Sigmoid colon (tissue), 7 donors: ENCODE data around the gene MICAL1. TPM values are rescaled to one million over a fixed set of nuclear protein-coding genes. Genes with fewer than 3 reads are reported as not detected.
A peak's percentile ranks its signal among the peaks of the same experiment; 100 is the strongest.

Experiments
- DNase-seq: peaks from one replicate; pipeline ENCODE4 v3.0.0-alpha.2; 2019
- H3K27ac ChIP-seq, 4 donors: fragments of 200-600 bp; sonication (generic); one replicate each; pipeline ENCODE4 v1.5.1; 2016 to 2019; ENCODE audit warnings: mild to moderate bottlenecking in 1 of 4
- H3K27me3 ChIP-seq, 3 donors: fragments of 200-600 bp; sonication (generic); one replicate each; pipeline ENCODE4 v1.5.1; 2019; ENCODE audit warnings: mild to moderate bottlenecking in 1 of 3
- H3K36me3 ChIP-seq, 4 donors: fragments of 200-600 bp; sonication (generic); one replicate each; pipeline ENCODE4 v1.5.1; 2016 to 2019
- H3K4me1 ChIP-seq, 4 donors: fragments of 200-600 bp; sonication (generic); one replicate each; pipeline ENCODE4 v1.5.1; 2017 to 2019
- H3K4me3 ChIP-seq, 4 donors: fragments of 200-600 bp; sonication (generic); one replicate each; pipeline ENCODE4 v1.5.1; 2017 to 2019; ENCODE audit warnings: mild to moderate bottlenecking in 2 of 4, moderate library complexity in 1 of 4
- H3K9me3 ChIP-seq, 4 donors: fragments of 200-600 bp in 3 of 4; sonication (generic) in 3 of 4; one replicate each; pipeline versions ENCODE4 v1.5.1 to v1.6.1; 2013 to 2019
- CTCF ChIP-seq, 4 experiments: fragments of 450-650 bp in 3 of 4; fragments of 200-600 bp in 1 of 4; IDR thresholded peaks; one replicate each; pipeline ENCODE4 v1.5.1; 2016 to 2019; ENCODE audit warnings: antibody characterized with exemption in 4 of 4, mild to moderate bottlenecking in 3 of 4, moderate library complexity in 2 of 4
- EP300 ChIP-seq, 4 donors: sonication (generic); formaldehyde crosslinking; IDR thresholded peaks; one replicate each; pipeline ENCODE4 v1.6.1; 2017; ENCODE audit warnings: antibody characterized with exemption in 4 of 4
- POLR2A ChIP-seq, 2 donors: fragments of 450-650 bp; IDR thresholded peaks; one replicate each; pipeline ENCODE4 v1.6.1; 2016; ENCODE audit warnings: antibody characterized with exemption in 2 of 2, mild to moderate bottlenecking in 2 of 2, moderate library complexity in 2 of 2
- POLR2AphosphoS5 ChIP-seq, 4 donors: sonication (generic); formaldehyde crosslinking; IDR thresholded peaks; one replicate each; pipeline ENCODE4 v1.6.1; 2017; ENCODE audit warnings: antibody characterized with exemption in 4 of 4
- WGBS, 2 donors: extraction: QIAGEN DNeasy Blood & Tissue Kit; methylation state at CpG; one replicate each; pipeline ENCODE4 v1.1.7; 2013; 5-methylcytosine and 5-hydroxymethylcytosine counted together
- intact Hi-C: fragments of 100-400 bp; cut with DNase I; formaldehyde crosslinking; loops from one replicate; pipeline ENCODE4 v1.15.1; 2023
- polyA plus RNA-seq, 3 donors: library from polyadenylated mRNA; stranded (reverse); fragments of 200-250 nt; gene quantifications; one replicate each; pipeline ENCODE4 v1.2.3, GENCODE V29; 2013
- total RNA-seq, 4 donors: library from RNA; depleted of rRNA; stranded (reverse); fragments of >200 nt; gene quantifications; one replicate each; pipeline ENCODE4 v1.1.0, GENCODE V29; 2016
- donor health status: healthy with polysubstance abuse.
- donor health status: Bipolar disorder and iron deficiency.
- donor health status: healthy.

Gene MICAL1
- total and polyA plus RNA-seq, 7 donors = 7.8 to 71.3 (median 14.8) TPM

- intact Hi-C loops = loop anchor here (2.0 kb wide), 1 partner anchor 14 kb away; the partner anchor contains the start of gene MICAL1
Measured at GRCh38 chr6:109441069-109441816, 14.3 kb downstream of the MICAL1 start.

GRCh38 chr6:109440331-109441068, 15.1 kb downstream of the MICAL1 start, which contains the start of the genes PPIL6 and SMPD2:
Gene PPIL6, minus strand, starts transcription at chr6:109440628. Its CDS starts 38 bp downstream, at chr6:109440590.
Gene SMPD2, plus strand, starts transcription at chr6:109440724. Its CDS starts 398 bp downstream, at chr6:109441122.
- DNase-seq = peak; percentile 95
- intact Hi-C loops = loop anchor here (1.0 to 2.0 kb wide), 3 partner anchors 14 to 57 kb away; partner anchors contain the start of genes MICAL1 and ZBTB24
- Histone ChIP-seq H3K36me3 (peaks cover 0 to 19% (median 3%) of the 10 kb centered on the region in 4 donors), H3K4me3 (peak within 1 kb of the TSS; percentile 83 to 89 (median 86)), H3K4me1 (peaks cover 0 to 30% (median 22%) of the 10 kb centered on the region in 4 donors), H3K27me3 (no peaks in the 10 kb centered on the region), H3K27ac (peak within 1 kb of the TSS; percentile 82 to 90 (median 84)), H3K9me3 (no peaks in the 10 kb centered on the region)
- TF ChIP-seq POLR2AphosphoS5 (IDR thresholded peaks at IDR 0.05) = peak in 3 of 4 donors; percentile 12 to 59 (median 53)
- TF ChIP-seq CTCF (IDR thresholded peaks at IDR 0.05) = peak in 1 of 4 experiments; percentile 34
- TF ChIP-seq EP300 (IDR thresholded peaks at IDR 0.05) = no peak
- WGBS, 2 donors = 0% methylated on average over 102 of the region's 102 CpGs

More at GRCh38 chr6:109441069-109441816, 14.3 kb downstream of the MICAL1 start:
- TF ChIP-seq POLR2AphosphoS5 (IDR thresholded peaks at IDR 0.05) (no peak), EP300 (IDR thresholded peaks at IDR 0.05) (no peak), CTCF (IDR thresholded peaks at IDR 0.05) (peak in 1 of 4 experiments; percentile 21)
- Histone ChIP-seq H3K27me3 (no peaks in the 10 kb centered on the region), H3K4me1 (peaks cover 0 to 30% (median 22%) of the 10 kb centered on the region in 4 donors), H3K4me3 (peak overlapping the region; percentile 83 to 89 (median 86)), H3K9me3 (no peaks in the 10 kb centered on the region), H3K36me3 (peaks cover 0 to 19% (median 4%) of the 10 kb centered on the region in 4 donors), H3K27ac (peak overlapping the region; percentile 82 to 90 (median 84))
- peak; percentile 76 for DNase-seq
- 1% methylated on average over 31 of the region's 31 CpGs for WGBS, 2 donors

- intact Hi-C loops = no loop called here
- Histone ChIP-seq H3K27ac (no peak overlapping the region), H3K36me3 (no peaks in the 10 kb centered on the region), H3K9me3 (no peaks in the 10 kb centered on the region), H3K27me3 (no peaks in the 10 kb centered on the region), H3K4me3 (no peak overlapping the region), H3K4me1 (peaks cover 0 to 17% (median 9%) of the 10 kb centered on the region in 4 donors)
- no peak for DNase-seq
- WGBS, 2 donors = 91 to 92% methylated on average over 5 of the region's 5 CpGs
- TF ChIP-seq POLR2AphosphoS5 (IDR thresholded peaks at IDR 0.05) (no peak), CTCF (IDR thresholded peaks at IDR 0.05) (no peak), EP300 (IDR thresholded peaks at IDR 0.05) (no peak)
Measured at GRCh38 chr6:109436041-109436440, 19.5 kb downstream of the MICAL1 start.

- no peak overlapping the region for H3K27ac ChIP-seq
- intact Hi-C loops = no loop called here
- TF ChIP-seq EP300 (IDR thresholded peaks at IDR 0.05) (no peak), POLR2A (IDR thresholded peaks at IDR 0.05) (no peak), POLR2AphosphoS5 (IDR thresholded peaks at IDR 0.05) (no peak), CTCF (IDR thresholded peaks at IDR 0.05) (no peak)
- DNase-seq = no peak
- H3K4me3 ChIP-seq = no peak overlapping the region
- 66 to 74% methylated on average over 2 of the region's 2 CpGs for WGBS, 2 donors
- H3K27me3 ChIP-seq = no peaks in the 10 kb centered on the region
- H3K4me1 ChIP-seq = peaks cover 0 to 10% (median 4%) of the 10 kb centered on the region in 4 donors
- no peaks in the 10 kb centered on the region for H3K36me3 ChIP-seq
- H3K9me3 ChIP-seq = no peaks in the 10 kb centered on the region
Measured at GRCh38 chr6:109434456-109434855, 21.1 kb downstream of the MICAL1 start.
